IMR-90 (cell line): ENCODE measurements around the gene SPINT3.

Experiments
- BHLHE40 ChIP-seq: fragments of 150-350 bp; IDR thresholded peaks from 2 replicates; pipeline ENCODE4 v1.6.1; 2016; ENCODE audit warnings: mild to moderate bottlenecking, low read depth, low read length
- CEBPB ChIP-seq: IDR thresholded peaks from 2 replicates; pipeline ENCODE4 v1.6.1; 2012; ENCODE audit warnings: low read depth, low read length, improper control_type of control experiment
- CHD1 ChIP-seq: IDR thresholded peaks from 2 replicates; pipeline ENCODE4 v1.6.1; 2012; ENCODE audit warnings: low read depth, low read length, improper control_type of control experiment
- CTCF ChIP-seq: conservative IDR thresholded peaks from 2 replicates; pipeline ENCODE4 v1.5.1; 2012; ENCODE audit warnings: mild to moderate bottlenecking, low read depth, low read length, improper control_type of control experiment
- MXI1 ChIP-seq: IDR thresholded peaks from 2 replicates; pipeline ENCODE4 v1.6.1; 2012; ENCODE audit warnings: low read depth, mild to moderate bottlenecking, low read length, moderate library complexity, borderline replicate concordance
- NFE2L2 ChIP-seq: fragments of 150-350 bp; IDR thresholded peaks from 2 replicates; pipeline ENCODE4 v1.6.1; 2016; ENCODE audit warnings: low read depth, mild to moderate bottlenecking, low read length
- POLR2A ChIP-seq: IDR thresholded peaks from 2 replicates; pipeline ENCODE4 v1.6.1; 2012; ENCODE audit warnings: mild to moderate bottlenecking, low read depth, low read length
- RAD21 ChIP-seq: IDR thresholded peaks from 2 replicates; pipeline ENCODE4 v1.6.1; 2012; ENCODE audit warnings: low read length, improper control_type of control experiment
- RCOR1 ChIP-seq: IDR thresholded peaks from 2 replicates; pipeline ENCODE4 v1.6.1; 2012; ENCODE audit warnings: mild to moderate bottlenecking, low read length, improper control_type of control experiment; ENCODE audit not compliant: insufficient replicate concordance
- RFX5 ChIP-seq: IDR thresholded peaks from 2 replicates; pipeline ENCODE4 v1.8.0; 2012; ENCODE audit warnings: low read depth, mild to moderate bottlenecking, low read length, moderate library complexity
- USF2 ChIP-seq: fragments of 150-350 bp; IDR thresholded peaks from 2 replicates; pipeline ENCODE4 v1.6.1; 2017; ENCODE audit warnings: mild to moderate bottlenecking, antibody characterized with exemption, low read length, low read depth

GRCh38 chr20:45515147-45515913 lies at the start of gene SPINT3:
- TF ChIP-seq CTCF (no peak), POLR2A (no peak), RFX5 (no peak), CHD1 (no peak), CEBPB (no peak), MXI1 (no peak), NFE2L2 (no peak), RAD21 (no peak), BHLHE40 (no peak), RCOR1 (no peak), USF2 (no peak)
